K562 (cell line): ENCODE results near the gene ATP6V1G2. TPM values are rescaled to one million over a fixed set of nuclear protein-coding genes. Genes with fewer than 3 reads are reported as not detected.
A peak's percentile ranks its signal among the peaks of the same experiment; 100 is the strongest.

ENCODE experiments used
- CEBPB ChIP-seq: fragments of 450-650 bp; IDR thresholded peaks from 2 replicates; pipeline ENCODE4 v1.6.1; 2016; ENCODE audit warnings: missing genetic modification characterization, missing compliant biosample characterization
- HCFC1 ChIP-seq: IDR thresholded peaks from 2 replicates; pipeline ENCODE4 v1.6.1; 2012; ENCODE audit warnings: low read depth, low read length, improper control_type of control experiment
- HDAC2 ChIP-seq: fragments of 450-650 bp; IDR thresholded peaks from 2 replicates; pipeline ENCODE4 v1.6.1; 2016; ENCODE audit warnings: mild to moderate bottlenecking
- KLF13 ChIP-seq: fragments of 450-650 bp; IDR thresholded peaks from 2 replicates; pipeline ENCODE4 v1.6.1; 2016; ENCODE audit warnings: missing genetic modification characterization, low read depth, mild to moderate bottlenecking, missing compliant biosample characterization, moderate library complexity, borderline replicate concordance
- LARP7 ChIP-seq: fragments of 450-650 bp; IDR thresholded peaks from 2 replicates; pipeline ENCODE4 v1.6.1; 2016
- SRSF7 ChIP-seq: fragments of 200-400 bp; formaldehyde crosslinking; optimal IDR thresholded peaks from 2 replicates; pipeline ENCODE3; 2017; ENCODE audit warnings: mild to moderate bottlenecking, low read depth, low read length
- ZBTB1 ChIP-seq: sonication (generic); formaldehyde crosslinking; IDR thresholded peaks from 2 replicates; pipeline ENCODE4 v1.8.1; 2023; ENCODE audit warnings: missing genetic modification reagents, low read depth, mild to moderate bottlenecking, borderline replicate concordance
- ZFX ChIP-seq: sonication (generic); formaldehyde crosslinking; IDR thresholded peaks from 2 replicates; pipeline ENCODE4 v1.8.0; 2022; ENCODE audit warnings: mild to moderate bottlenecking, missing genetic modification reagents, moderate library complexity
- ZNF175 ChIP-seq: fragments of 200-800 bp; sonication (Bioruptor generic); IDR thresholded peaks from 2 replicates; pipeline ENCODE4 v1.6.1; 2016; ENCODE audit warnings: low read depth, mild to moderate bottlenecking, missing genetic modification characterization, missing compliant biosample characterization
- polyA plus RNA-seq, 8 experiments: library from polyadenylated mRNA; depleted of rRNA in 4 of 8; stranded (reverse) in 5 of 8; unstranded in 3 of 8; fragments of >200 nt; fragmentation: Nextera tagmentation in 2 of 8; fragmentation: Illumina TruSeq in 1 of 8; extraction: Ambion mirVana in 2 of 8; extraction: Trizol in 1 of 8; gene quantifications; 2 replicates each; pipeline versions ENCODE4 v1.2.1 to v1.2.3, GENCODE V29; 2011 to 2014; ENCODE audit warnings: inconsistent platforms in 1 of 8, missing spikeins in 1 of 8
- total RNA-seq, 7 experiments: library from RNA; depleted of rRNA in 6 of 7; stranded (reverse); fragments of >200 nt in 6 of 7; fragmentation: Illumina TruSeq in 2 of 7; extraction: Trizol in 2 of 7; gene quantifications; 2 replicates each; pipeline versions ENCODE4 v1.2.1 to v1.2.3, GENCODE V29; 2011 to 2021; ENCODE audit warnings: low replicate concordance in 1 of 7
- TF ChIP-seq, protein P1 (sequence below): sonication (generic); formaldehyde crosslinking; IDR thresholded peaks from 2 replicates; pipeline ENCODE4 v1.9.0; 2022; ENCODE audit warnings: mild to moderate bottlenecking, missing genetic modification reagents
- TF ChIP-seq, protein P2 (sequence below), 2 experiments: fragments of 450-650 bp in 1 of 2; sonication (generic) in 1 of 2; formaldehyde crosslinking in 1 of 2; IDR thresholded peaks in 1 of 2; conservative IDR thresholded peaks in 1 of 2; 2 replicates each; pipeline versions ENCODE4 v1.6.1 to v1.8.1; 2016 to 2023; ENCODE audit warnings: mild to moderate bottlenecking in 2 of 2, moderate library complexity in 2 of 2, inconsistent platforms in 1 of 2, missing genetic modification reagents in 1 of 2
- TF ChIP-seq, protein P3 (sequence below): sonication (generic); formaldehyde crosslinking; IDR thresholded peaks from 2 replicates; pipeline ENCODE4 v1.4.0; 2020; ENCODE audit warnings: mild to moderate bottlenecking, missing genetic modification reagents
- TF ChIP-seq, protein P4 (sequence below): sonication (generic); formaldehyde crosslinking; IDR thresholded peaks from 2 replicates; pipeline ENCODE4 v1.5.0; 2020; ENCODE audit warnings: missing genetic modification reagents
- TF ChIP-seq, protein P5 (sequence below): fragments of 250-450 bp; sonication (Bioruptor Pico); IDR thresholded peaks from 2 replicates; pipeline ENCODE4 v1.4.0; 2020; ENCODE audit warnings: borderline replicate concordance
- TF ChIP-seq, protein P6 (sequence below), 3 experiments: fragments of 200-800 bp in 1 of 3; fragments of 250-450 bp in 1 of 3; fragments of 450-650 bp in 1 of 3; sonication (Bioruptor Pico) in 1 of 3; sonication (Bioruptor generic) in 1 of 3; formaldehyde crosslinking in 1 of 3; IDR thresholded peaks; 2 replicates each; pipeline versions ENCODE4 v1.6.1 to v1.8.0; 2016 to 2022; ENCODE audit warnings: mild to moderate bottlenecking in 2 of 3, missing genetic modification characterization in 2 of 3, missing compliant biosample characterization in 1 of 3, moderate library complexity in 1 of 3

ATP6V1G2 gene
- total and polyA plus RNA-seq, 9 of the 15 experiments (the other 6 are each of a cell fraction or from before 2014, with no cell fraction given) = 0.14 to 1.5 (median 0.33) TPM

DNA sequence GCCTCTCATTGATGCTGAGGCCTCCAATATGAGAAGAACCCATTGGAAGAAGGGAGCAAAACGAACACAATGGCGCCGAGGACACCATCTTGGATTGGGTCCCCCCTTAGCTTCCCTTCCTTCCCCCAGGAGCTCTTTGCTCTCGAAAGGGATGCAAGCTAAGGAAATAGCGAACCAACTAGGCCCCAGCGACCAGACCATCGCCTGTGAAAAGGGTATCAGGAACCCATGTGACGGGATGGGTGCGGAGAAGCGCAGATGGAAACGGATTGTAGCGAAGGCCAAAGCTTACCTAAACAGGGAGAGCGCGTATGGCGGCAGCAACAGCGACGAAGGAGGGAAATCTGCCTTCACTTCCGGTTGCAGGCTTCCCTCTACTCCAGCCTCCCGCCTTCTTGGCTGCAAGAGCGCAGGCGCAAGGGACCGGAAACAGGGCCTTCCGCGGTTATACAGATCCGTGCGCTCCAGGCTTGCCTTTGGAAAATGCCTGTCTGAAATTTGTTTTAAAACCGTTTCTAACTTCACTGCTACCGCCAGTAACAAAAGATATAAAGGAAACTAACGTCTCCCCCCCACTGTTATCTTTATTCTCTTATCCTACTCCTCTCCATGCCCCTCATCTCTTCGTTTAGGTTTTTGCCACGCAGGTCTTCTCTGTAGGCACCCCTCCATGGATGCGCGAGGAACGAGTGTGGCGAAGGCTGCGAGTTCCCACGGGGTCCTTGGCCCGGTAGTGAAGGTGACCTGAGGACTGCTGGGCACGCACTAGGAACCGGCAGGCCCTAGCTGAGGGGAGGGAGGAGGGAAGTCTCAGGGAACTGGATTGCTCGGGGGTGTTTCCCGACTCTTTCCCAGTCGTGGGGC lies 4.5 kb downstream of the ATP6V1G2 start, which contains the start of gene DDX39B (continued):
- TF ChIP-seq HDAC2 (peak; percentile 89; the same call in 1 of the 2 replicates), LARP7 (peak; percentile 84; the same call in 1 of the 2 replicates), ZFX (CRISPR knock-in tag) (peak; percentile 100), ZBTB1 (CRISPR knock-in tag) (no peak), CEBPB (no peak), SRSF7 (no peak), KLF13 (tag) (peak; percentile 55; the same call in 1 of the 2 replicates), HCFC1 (peak; percentile 63), ZNF175 (CRISPR knock-in tag) (no peak)
- TF ChIP-seq, protein P1, sequence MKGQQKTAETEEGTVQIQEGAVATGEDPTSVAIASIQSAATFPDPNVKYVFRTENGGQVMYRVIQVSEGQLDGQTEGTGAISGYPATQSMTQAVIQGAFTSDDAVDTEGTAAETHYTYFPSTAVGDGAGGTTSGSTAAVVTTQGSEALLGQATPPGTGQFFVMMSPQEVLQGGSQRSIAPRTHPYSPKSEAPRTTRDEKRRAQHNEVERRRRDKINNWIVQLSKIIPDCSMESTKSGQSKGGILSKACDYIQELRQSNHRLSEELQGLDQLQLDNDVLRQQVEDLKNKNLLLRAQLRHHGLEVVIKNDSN (CRISPR knock-in tag) = no peak; the same call in 1 of the 2 replicates
- TF ChIP-seq, protein P2, sequence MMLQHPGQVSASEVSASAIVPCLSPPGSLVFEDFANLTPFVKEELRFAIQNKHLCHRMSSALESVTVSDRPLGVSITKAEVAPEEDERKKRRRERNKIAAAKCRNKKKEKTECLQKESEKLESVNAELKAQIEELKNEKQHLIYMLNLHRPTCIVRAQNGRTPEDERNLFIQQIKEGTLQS (IDR thresholded peaks at IDR 0.05) = no peak
- TF ChIP-seq, protein P2 (CRISPR knock-in tag; conservative IDR thresholded peaks at IDR 0.05) = peak; percentile 68
- TF ChIP-seq, protein P3, sequence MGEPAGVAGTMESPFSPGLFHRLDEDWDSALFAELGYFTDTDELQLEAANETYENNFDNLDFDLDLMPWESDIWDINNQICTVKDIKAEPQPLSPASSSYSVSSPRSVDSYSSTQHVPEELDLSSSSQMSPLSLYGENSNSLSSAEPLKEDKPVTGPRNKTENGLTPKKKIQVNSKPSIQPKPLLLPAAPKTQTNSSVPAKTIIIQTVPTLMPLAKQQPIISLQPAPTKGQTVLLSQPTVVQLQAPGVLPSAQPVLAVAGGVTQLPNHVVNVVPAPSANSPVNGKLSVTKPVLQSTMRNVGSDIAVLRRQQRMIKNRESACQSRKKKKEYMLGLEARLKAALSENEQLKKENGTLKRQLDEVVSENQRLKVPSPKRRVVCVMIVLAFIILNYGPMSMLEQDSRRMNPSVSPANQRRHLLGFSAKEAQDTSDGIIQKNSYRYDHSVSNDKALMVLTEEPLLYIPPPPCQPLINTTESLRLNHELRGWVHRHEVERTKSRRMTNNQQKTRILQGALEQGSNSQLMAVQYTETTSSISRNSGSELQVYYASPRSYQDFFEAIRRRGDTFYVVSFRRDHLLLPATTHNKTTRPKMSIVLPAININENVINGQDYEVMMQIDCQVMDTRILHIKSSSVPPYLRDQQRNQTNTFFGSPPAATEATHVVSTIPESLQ = peak; percentile 97
- TF ChIP-seq, protein P4, sequence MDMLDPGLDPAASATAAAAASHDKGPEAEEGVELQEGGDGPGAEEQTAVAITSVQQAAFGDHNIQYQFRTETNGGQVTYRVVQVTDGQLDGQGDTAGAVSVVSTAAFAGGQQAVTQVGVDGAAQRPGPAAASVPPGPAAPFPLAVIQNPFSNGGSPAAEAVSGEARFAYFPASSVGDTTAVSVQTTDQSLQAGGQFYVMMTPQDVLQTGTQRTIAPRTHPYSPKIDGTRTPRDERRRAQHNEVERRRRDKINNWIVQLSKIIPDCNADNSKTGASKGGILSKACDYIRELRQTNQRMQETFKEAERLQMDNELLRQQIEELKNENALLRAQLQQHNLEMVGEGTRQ (CRISPR knock-in tag) = no peak
- TF ChIP-seq, protein P5, sequence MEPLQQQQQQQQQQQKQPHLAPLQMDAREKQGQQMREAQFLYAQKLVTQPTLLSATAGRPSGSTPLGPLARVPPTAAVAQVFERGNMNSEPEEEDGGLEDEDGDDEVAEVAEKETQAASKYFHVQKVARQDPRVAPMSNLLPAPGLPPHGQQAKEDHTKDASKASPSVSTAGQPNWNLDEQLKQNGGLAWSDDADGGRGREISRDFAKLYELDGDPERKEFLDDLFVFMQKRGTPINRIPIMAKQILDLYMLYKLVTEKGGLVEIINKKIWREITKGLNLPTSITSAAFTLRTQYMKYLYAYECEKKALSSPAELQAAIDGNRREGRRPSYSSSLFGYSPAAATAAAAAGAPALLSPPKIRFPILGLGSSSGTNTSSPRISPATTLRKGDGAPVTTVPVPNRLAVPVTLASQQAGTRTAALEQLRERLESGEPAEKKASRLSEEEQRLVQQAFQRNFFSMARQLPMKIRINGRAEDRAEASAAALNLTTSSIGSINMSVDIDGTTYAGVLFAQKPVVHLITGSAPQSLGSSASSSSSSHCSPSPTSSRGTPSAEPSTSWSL (CRISPR knock-in tag) = no peak; the same call in 1 of the 2 replicates
- TF ChIP-seq, protein P6, sequence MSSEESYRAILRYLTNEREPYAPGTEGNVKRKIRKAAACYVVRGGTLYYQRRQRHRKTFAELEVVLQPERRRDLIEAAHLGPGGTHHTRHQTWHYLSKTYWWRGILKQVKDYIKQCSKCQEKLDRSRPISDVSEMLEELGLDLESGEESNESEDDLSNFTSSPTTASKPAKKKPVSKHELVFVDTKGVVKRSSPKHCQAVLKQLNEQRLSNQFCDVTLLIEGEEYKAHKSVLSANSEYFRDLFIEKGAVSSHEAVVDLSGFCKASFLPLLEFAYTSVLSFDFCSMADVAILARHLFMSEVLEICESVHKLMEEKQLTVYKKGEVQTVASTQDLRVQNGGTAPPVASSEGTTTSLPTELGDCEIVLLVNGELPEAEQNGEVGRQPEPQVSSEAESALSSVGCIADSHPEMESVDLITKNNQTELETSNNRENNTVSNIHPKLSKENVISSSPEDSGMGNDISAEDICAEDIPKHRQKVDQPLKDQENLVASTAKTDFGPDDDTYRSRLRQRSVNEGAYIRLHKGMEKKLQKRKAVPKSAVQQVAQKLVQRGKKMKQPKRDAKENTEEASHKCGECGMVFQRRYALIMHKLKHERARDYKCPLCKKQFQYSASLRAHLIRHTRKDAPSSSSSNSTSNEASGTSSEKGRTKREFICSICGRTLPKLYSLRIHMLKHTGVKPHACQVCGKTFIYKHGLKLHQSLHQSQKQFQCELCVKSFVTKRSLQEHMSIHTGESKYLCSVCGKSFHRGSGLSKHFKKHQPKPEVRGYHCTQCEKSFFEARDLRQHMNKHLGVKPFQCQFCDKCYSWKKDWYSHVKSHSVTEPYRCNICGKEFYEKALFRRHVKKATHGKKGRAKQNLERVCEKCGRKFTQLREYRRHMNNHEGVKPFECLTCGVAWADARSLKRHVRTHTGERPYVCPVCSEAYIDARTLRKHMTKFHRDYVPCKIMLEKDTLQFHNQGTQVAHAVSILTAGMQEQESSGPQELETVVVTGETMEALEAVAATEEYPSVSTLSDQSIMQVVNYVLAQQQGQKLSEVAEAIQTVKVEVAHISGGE (CRISPR knock-in tag; IDR thresholded peaks at IDR 0.05) = peak; percentile 46 to 96 (median 68); a peak in 5 of 6 replicates
